Raji (cell line): ENCODE results near the gene SLC22A23.

Experiments
- POLR2A ChIP-seq: IDR thresholded peaks from 2 replicates; pipeline ENCODE4 v1.6.1; 2011; ENCODE audit warnings: low read depth, low read length, control low read depth; ENCODE audit not compliant: insufficient read depth

The SLC22A23 gene

DNA sequence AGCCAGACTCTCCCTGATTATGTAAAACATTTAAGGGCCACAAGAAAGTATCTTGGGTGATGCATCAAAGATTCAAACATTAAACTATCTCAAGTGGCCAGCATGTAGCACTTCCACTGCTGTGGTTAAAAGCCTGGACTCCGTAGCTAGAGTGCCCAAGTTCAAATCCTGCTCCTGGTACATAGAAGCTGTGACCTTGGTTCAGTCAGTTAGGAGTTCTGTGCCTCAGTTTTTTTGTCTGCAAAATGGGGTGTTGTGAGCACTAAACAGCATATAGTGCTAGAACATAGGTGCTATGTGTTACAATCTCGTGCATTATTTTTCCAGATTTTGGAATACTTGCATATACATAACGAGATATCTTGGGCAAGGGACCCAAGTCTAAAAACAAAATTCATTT, 129.4 kb downstream of the SLC22A23 start:
- TF ChIP-seq POLR2A = no peak

- no peak for TF ChIP-seq POLR2A
These were observed 129.9 kb downstream of the SLC22A23 start for GRCh38 chr6:3326981-3327380.

GRCh38 chr6:3326184-3326971, 130.5 kb downstream of the SLC22A23 start:
- TF ChIP-seq POLR2A = no peak

- TF ChIP-seq POLR2A = no peak
These were observed 131.6 kb downstream of the SLC22A23 start for GRCh38 chr6:3325210-3325609.

- TF ChIP-seq POLR2A = no peak
These were observed 132.4 kb downstream of the SLC22A23 start for GRCh38 chr6:3324262-3324942.

DNA sequence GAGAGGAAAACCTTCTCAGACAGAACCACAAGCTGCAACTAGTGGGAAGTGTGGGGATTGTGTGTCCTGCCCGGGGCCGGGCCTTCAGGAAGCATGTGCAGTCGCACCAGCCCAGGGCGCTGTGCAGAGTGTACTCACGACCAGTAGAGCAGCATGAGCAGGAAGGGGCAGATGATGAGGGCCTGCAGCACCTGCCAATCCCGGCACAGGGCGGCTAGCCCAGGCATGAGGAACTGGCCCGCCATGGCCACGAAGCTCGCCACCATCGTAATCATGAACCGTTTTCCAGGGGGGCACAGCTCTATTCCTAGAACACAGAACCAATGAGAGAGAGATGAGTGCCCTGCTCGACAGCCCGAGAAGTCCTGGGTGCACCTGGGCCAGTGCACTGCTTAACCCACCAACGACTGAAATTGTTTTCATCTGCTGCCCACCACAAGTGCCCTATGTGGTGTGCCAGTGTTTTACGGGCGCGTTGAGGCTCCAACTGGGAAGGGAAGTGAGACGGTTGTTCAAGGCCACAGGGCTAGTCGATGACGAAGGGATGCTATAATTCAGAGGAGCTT, 133.1 kb downstream of the SLC22A23 start:
- no peak for TF ChIP-seq POLR2A

DNA sequence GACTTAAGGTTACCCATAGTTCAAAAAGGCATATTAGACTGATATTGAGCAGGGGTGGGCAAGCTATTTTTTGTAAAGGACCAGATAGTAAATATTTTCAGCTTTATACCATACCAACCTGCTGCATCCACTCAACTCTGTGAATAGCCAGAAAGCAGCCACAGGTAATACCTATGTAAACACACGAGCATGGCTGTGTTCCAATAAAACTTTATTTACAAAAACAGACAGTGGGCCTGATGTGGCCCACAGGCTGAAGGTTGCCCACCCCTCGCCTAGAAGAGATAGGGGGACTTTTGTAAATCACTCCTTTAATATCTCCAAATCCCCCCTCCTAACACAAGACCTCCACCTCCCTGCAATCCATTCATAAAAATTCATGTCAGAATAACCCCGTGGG, 133.7 kb downstream of the SLC22A23 start:
- no peak for TF ChIP-seq POLR2A

GRCh38 chr6:3322366-3322890, 134.4 kb downstream of the SLC22A23 start:
- no peak for TF ChIP-seq POLR2A

GRCh38 chr6:3321875-3322274, 135.0 kb downstream of the SLC22A23 start:
- TF ChIP-seq POLR2A = no peak

DNA sequence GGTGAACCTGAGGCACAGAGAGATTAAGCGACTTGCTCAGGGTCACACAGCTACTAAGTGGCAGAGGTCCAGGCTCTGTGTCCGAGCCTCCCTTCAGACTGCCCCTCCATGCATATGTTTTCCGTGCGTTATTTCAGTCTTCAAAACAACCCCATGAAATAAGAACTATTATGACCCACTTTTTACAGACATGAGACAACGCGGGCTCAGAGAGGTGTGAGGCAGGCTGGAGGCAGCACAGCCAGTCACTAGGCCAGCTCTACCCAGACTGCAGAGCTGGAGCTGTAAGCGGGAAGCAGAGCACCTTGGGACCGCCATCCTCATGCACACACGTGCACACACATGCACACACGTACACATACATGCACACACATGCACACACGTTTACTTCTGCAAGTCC, 135.8 kb downstream of the SLC22A23 start:
- TF ChIP-seq POLR2A = no peak

- no peak for TF ChIP-seq POLR2A
These were observed 136.5 kb downstream of the SLC22A23 start for GRCh38 chr6:3320238-3320811.

GRCh38 chr6:3319610-3320200, 137.1 kb downstream of the SLC22A23 start:
- no peak for TF ChIP-seq POLR2A

- TF ChIP-seq POLR2A = no peak
These were observed 137.9 kb downstream of the SLC22A23 start for GRCh38 chr6:3318821-3319540.

DNA sequence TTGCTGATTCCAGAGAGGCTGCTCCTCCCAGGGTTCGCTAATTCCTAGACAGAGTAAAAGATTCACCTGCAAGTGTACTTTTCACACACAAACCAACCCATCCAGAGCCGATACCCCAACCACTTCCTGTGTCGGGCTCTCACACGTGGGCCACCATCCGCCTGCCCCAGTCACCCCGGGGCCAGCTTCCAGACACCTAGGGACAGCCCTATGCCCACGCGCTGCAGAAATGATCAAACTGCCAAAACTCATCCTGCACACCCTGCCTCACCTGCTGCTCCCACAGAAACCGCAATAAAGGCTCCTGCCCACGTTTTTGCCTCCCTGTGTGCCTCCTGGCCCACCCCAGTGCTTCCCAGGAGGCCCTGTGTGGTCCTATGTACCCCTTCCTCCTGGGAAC, 138.6 kb downstream of the SLC22A23 start:
- no peak for TF ChIP-seq POLR2A
